NOMO-1 treated with DMSO at 0.1 percent for 48 hours (cell line): ENCODE results near the gene GUCY1A2.

Experiments used
- DNase-seq: peaks from one replicate; lab custom pipeline; 2025; ENCODE audit not compliant: unreplicated experiment; lab: John Stamatoyannopoulos, UW

Gene GUCY1A2

DNA sequence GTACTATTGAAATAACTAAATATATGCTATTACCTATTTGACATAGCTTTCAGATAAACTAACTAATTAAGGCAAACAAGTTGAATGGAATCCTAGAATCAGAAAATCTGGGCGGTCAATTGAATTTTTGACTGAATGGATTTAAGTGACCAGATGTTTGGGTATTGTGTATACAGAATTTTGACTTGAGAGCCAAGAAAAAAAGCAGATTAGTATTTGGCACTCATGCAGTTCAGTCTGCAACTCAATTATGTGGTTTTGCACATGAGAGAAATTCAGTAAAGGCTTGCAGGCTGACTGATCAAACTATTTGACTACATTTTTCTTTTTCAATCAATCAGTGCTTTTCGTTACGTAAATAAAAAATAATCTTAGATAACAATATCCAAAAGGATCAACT is 254.8 kb downstream of the GUCY1A2 start:
- no peak for DNase-seq

DNA sequence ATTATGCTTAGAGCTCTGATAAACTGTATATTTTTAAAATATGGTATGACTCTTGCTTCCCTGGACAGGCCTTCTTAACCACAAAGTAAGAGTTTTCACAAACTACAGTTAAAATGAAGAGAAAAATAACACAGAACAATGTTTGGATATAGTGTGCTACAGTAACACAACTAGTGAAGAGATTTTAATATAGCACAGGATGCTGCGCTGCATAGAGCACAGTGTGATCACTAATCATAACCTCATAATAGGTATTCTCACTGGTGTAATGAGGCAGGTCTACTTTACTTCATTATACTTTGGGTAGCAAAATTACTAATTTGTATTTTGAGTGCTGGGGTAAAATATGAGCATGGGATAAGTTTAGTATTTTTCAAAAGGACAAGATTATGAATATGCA is 256.5 kb downstream of the GUCY1A2 start:
- DNase-seq: no peak

- DNase-seq: no peak
Observed at GRCh38 chr11:106761240-106761639, 257.0 kb downstream of the GUCY1A2 start.

- no peak for DNase-seq
Observed at GRCh38 chr11:106748059-106748458, 270.2 kb downstream of the GUCY1A2 start.

- no peak for DNase-seq
Observed at GRCh38 chr11:106745941-106746340, 272.3 kb downstream of the GUCY1A2 start.

DNA sequence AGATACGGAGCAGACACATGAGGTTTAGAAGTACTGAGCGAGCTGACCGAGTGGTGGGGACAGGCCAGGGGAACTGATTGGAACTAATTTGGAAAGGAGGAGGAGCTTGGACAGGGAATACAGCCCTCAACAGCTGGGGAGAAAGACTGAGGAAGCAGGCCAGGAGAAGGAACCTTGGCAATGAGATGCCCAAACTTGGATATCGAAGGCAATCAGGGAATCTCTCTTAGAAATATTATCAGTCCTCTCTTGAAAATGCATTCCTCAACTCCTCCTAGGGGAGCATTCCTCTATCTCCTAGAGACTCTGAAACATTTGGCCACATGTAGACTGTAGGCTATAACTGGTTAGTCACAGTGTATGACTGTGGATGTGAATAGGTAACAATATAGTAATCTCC is 284.6 kb downstream of the GUCY1A2 start:
- no peak for DNase-seq

DNA sequence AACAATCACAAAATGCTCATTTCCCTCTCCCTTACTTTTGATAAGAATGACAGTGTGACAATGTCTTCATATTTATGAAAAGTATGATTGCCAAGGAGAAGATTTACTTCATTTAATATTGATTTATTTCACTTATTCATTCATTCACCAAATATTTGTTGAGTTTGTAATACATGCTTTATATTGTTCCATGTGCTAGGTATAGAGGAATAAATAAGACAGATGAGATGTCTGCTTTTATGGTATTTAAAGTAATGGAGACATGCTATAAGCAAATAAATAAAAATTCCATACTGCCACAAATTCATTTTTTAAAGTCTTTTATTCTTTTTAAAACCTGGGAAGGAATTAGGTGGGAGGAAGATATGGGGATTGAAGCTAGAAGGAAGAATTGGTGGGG is 289.4 kb downstream of the GUCY1A2 start:
- DNase-seq: no peak

GRCh38 chr11:106728379-106728778 is 289.9 kb downstream of the GUCY1A2 start:
- no peak for DNase-seq

DNA sequence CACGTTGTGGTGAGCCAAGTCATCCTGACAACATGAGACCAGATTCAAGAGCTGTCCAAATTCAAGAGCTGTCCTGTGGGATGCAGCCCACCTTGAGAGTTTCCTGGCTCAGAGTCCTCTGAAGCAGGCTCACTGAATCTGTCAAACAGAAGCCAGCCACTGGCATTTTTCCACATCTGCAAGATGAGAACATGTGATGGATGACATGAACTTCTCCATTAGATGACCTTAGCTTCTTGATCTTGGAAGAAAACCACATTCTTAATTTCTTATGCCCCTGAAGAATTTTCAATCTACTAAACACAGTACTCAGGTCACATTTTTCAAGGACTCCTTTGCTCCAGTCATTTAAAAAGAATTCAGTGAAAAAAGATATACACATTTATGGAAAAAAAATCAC is 291.0 kb downstream of the GUCY1A2 start:
- DNase-seq: no peak

DNA sequence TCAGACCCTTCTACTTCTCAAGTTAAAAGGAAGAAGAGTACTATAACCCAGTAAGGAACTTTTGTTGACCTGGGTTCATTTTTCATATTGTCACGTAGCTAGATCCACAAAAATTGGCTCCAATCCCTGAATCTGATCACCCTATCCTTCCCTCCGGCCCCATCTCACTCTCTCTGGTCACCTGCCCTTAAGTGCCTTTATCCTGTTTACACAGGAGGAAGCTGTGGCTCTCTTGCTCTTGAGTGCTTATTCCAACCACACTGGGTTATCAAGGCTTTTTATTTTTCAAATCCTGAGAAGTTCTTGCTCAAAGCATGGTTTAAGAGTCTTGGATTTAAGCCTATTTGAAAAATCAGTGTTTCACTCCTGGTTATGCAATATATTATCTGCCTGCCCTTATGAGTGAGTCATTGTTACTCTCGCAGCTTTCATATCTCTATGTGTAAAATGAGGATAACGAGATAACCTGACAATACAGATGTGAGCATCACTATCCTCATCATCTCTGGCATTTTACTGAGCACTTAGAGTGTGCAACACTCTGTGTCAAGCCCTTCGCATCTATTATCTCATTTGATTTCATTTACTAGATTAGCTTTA is 293.9 kb downstream of the GUCY1A2 start:
- DNase-seq: no peak

DNA sequence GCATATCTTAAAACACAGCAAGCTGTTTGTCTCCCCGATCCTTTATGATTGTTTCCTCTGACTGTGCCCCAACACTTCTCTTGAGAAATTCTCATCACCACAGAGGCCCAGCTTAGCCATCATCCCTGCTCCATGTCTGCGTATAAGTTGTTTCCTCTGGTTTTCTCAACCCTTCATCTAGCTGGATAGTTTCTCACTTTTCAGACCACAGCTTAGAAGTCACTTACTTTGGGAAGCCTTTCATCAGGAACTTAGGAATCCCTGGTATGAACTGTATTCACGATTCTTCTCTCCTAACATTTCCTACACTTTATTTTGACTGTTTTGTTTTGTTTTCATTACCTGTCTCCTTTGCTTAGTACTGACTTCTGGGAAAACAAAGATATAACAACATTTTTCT is 295.2 kb downstream of the GUCY1A2 start:
- no peak for DNase-seq

GRCh38 chr11:106717222-106717621 is 301.1 kb downstream of the GUCY1A2 start:
- no peak for DNase-seq

GRCh38 chr11:106714199-106714598 is 304.1 kb downstream of the GUCY1A2 start:
- no peak for DNase-seq

DNA sequence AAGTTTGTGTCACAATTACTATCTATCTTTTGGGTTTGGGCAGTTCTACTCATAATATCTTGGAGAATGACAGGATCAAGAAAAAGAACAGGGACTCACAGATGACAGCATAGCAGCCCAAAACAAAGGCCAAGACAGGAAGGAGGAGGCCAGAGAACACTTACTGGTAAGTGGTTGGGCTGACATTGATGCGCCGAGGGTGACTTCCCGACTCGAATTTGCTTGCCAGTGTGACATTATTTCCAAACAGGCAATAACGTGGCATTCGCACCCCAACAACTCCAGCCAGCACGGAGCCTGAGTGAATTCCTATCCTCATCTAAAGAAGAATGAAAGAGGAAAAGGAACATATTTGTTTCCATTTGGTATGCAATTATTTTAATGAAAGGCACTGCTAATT is 309.9 kb downstream of the GUCY1A2 start:
- DNase-seq: no peak

DNA sequence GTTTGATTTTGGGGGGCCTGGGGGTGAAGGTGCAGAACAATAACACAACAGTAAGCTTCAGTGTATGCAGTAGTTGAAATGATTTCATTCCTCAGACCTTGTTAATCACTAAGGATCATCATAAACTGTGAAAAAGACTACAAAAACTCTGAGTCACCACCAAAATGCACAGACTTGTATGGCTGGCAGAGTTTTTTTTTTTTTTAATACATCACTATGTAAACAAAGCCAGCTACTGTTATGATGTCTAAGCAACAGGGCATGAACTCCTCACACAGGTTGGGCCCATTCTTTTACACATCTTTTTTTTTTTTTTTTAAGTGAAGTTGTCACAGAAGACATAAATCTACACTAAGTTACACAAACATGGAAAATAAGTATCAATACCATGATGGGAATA is 311.9 kb downstream of the GUCY1A2 start:
- no peak for DNase-seq

GRCh38 chr11:106702805-106703204 is 315.5 kb downstream of the GUCY1A2 start:
- no peak for DNase-seq

- no peak for DNase-seq
Observed at GRCh38 chr11:106697058-106697457, 321.2 kb downstream of the GUCY1A2 start.

DNA sequence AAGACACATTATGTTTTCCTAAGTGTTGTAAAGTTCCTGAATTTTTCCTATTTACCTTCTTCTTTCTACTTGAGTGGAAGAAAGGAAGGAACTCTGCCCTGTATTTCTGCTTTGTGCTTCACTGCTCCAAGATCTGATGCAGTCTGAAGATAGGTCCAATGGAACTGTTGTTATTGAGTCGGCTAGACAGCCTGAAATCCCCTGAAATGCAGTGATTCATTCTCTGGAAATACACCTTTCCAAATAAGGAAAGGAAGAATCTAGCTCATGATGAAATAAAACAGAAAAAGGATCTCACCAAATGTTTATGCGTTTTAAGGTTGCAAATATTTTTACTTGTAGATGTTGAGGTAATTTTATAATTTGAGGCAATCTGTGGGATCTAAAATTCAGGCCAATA is 322.8 kb downstream of the GUCY1A2 start:
- no peak for DNase-seq

GRCh38 chr11:106694501-106694900 is 323.8 kb downstream of the GUCY1A2 start:
- no peak for DNase-seq

DNA sequence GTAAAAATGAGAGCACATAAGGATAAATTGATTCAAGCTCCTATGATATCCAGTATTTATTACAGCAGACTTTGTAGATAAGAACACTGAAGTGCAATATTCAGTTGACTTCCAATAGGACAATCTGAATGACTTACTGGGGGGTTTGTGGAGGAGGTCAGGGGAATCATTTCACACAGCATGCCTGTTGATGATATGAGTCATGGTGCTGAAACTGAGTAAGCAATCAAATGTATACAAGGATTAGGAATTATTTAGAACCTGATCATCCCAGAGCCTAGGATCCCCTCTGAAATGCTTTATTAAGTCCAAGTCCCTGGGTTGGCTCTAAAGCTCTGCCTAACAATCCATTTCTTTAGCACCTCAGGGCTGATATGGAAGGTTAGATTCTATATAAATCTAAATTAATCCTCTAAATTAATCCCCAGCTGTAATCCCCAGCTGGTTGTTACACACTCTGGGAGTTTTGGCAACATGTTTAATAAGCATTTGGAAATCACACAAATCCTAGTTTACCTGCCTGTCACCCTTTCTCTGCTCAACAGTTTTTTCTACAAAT is 326.4 kb downstream of the GUCY1A2 start:
- no peak for DNase-seq

GRCh38 chr11:106690923-106691322 is 327.4 kb downstream of the GUCY1A2 start:
- no peak for DNase-seq

- DNase-seq: no peak
Observed at GRCh38 chr11:106684944-106685343, 333.3 kb downstream of the GUCY1A2 start.

DNA sequence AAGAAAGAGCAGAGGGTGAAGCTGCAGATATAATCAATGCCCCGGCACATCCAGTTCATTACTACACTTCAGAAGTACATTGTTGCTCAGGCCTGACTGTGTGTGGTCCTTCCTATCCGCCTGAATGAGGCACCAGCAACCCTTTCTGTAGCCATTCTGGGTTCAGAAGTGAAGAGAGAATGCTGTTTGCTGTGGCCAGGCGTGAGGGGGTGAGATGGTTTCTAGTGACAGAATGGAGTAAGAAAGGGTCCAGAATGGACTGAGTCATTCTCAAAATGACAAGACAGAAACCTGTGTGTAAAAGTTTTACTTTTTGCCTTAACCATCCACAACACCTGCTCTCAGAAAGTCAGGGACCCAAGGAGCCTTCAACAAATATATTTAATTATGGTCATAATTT is 334.8 kb downstream of the GUCY1A2 start:
- no peak for DNase-seq
